GM18517 (cell line): ENCODE results near the gene TNFAIP3.
"Not testable (repeated sequence)": the region's sequence is repeated elsewhere in the genome, so short reads cannot be mapped to it uniquely, and the experiment has no call there.

ENCODE experiments used
- ATAC-seq: cut with Tn5 transposase; IDR thresholded peaks from one replicate; pipeline ENCODE4 v1.9.1; 2021; ENCODE audit warnings: mild to moderate bottlenecking, moderate library complexity; ENCODE audit not compliant: unreplicated experiment

The TNFAIP3 gene

GRCh38 chr6:137844327-137844726 lies 22.7 kb upstream of the TNFAIP3 start:
- not testable (repeated sequence) for ATAC-seq

- ATAC-seq: not testable (repeated sequence)
Observed at GRCh38 chr6:137844773-137845172, 22.3 kb upstream of the TNFAIP3 start.

GRCh38 chr6:137845460-137845859 lies 21.6 kb upstream of the TNFAIP3 start:
- no peak for ATAC-seq

- ATAC-seq: peak; percentile 6
Observed at GRCh38 chr6:137846274-137846673, 20.8 kb upstream of the TNFAIP3 start.

- peak; percentile 44 for ATAC-seq
Observed at GRCh38 chr6:137846772-137847313, 20.2 kb upstream of the TNFAIP3 start.

GRCh38 chr6:137847748-137848147 lies 19.3 kb upstream of the TNFAIP3 start:
- no peak for ATAC-seq

- no peak for ATAC-seq
Observed at GRCh38 chr6:137848672-137849071, 18.4 kb upstream of the TNFAIP3 start.

GRCh38 chr6:137849181-137849980 lies 17.7 kb upstream of the TNFAIP3 start:
- no peak for ATAC-seq

GRCh38 chr6:137849981-137850714 lies 16.9 kb upstream of the TNFAIP3 start:
- ATAC-seq: no peak

- no peak for ATAC-seq
Observed at GRCh38 chr6:137850816-137851602, 16.1 kb upstream of the TNFAIP3 start.

- no peak for ATAC-seq
Observed at GRCh38 chr6:137851669-137852068, 15.4 kb upstream of the TNFAIP3 start.

- no peak for ATAC-seq
Observed at GRCh38 chr6:137852346-137852745, 14.7 kb upstream of the TNFAIP3 start.

- no peak for ATAC-seq
Observed at GRCh38 chr6:137852811-137853210, 14.2 kb upstream of the TNFAIP3 start.

GRCh38 chr6:137853569-137854213 lies 13.4 kb upstream of the TNFAIP3 start:
- ATAC-seq: no peak

- ATAC-seq: no peak
Observed at GRCh38 chr6:137856138-137856898, 10.7 kb upstream of the TNFAIP3 start.

- no peak for ATAC-seq
Observed at GRCh38 chr6:137859025-137859424, 8.0 kb upstream of the TNFAIP3 start.

- no peak for ATAC-seq
Observed at GRCh38 chr6:137860394-137861005, 6.6 kb upstream of the TNFAIP3 start.

GRCh38 chr6:137861550-137862337 lies 5.3 kb upstream of the TNFAIP3 start:
- no peak for ATAC-seq
